GM21526 (cell line): ENCODE data around the gene UBE2H.
"Not testable (repeated sequence)": the region's sequence is repeated elsewhere in the genome, so short reads cannot be mapped to it uniquely, and the experiment has no call there.

Source experiments
- ATAC-seq: cut with Tn5 transposase; IDR thresholded peaks from one replicate; pipeline ENCODE4 v1.9.1; 2021; ENCODE audit warnings: moderate library complexity; ENCODE audit not compliant: unreplicated experiment, low FRiP score

Gene UBE2H

GRCh38 chr7:129875745-129876411, 76.9 kb downstream of the UBE2H start:
- ATAC-seq: no peak

GRCh38 chr7:129875160-129875559, 77.6 kb downstream of the UBE2H start:
- ATAC-seq: no peak

GRCh38 chr7:129874722-129875121, 78.0 kb downstream of the UBE2H start:
- ATAC-seq: no peak

GRCh38 chr7:129872054-129872453, 80.7 kb downstream of the UBE2H start:
- ATAC-seq: no peak

GRCh38 chr7:129870668-129871067, 82.1 kb downstream of the UBE2H start:
- ATAC-seq: no peak

- no peak for ATAC-seq
Observed at GRCh38 chr7:129866251-129866650, 86.5 kb downstream of the UBE2H start.

GRCh38 chr7:129865925-129866201, 86.9 kb downstream of the UBE2H start:
- ATAC-seq: no peak

- ATAC-seq: no peak
Observed at GRCh38 chr7:129865093-129865924, 87.5 kb downstream of the UBE2H start.

- ATAC-seq: not testable (repeated sequence)
Observed at GRCh38 chr7:129864676-129865075, 88.1 kb downstream of the UBE2H start.

- no peak for ATAC-seq
Observed at GRCh38 chr7:129864042-129864441, 88.7 kb downstream of the UBE2H start.

- no peak for ATAC-seq
Observed at GRCh38 chr7:129862682-129863081, 90.1 kb downstream of the UBE2H start.

GRCh38 chr7:129860784-129861183, 92.0 kb downstream of the UBE2H start:
- ATAC-seq: not testable (repeated sequence)

GRCh38 chr7:129859183-129859582, 93.6 kb downstream of the UBE2H start:
- no peak for ATAC-seq

- no peak for ATAC-seq
Observed at GRCh38 chr7:129858490-129858889, 94.3 kb downstream of the UBE2H start.

- ATAC-seq: no peak
Observed at GRCh38 chr7:129857313-129857712, 95.4 kb downstream of the UBE2H start.

GRCh38 chr7:129855935-129856717, 96.6 kb downstream of the UBE2H start:
- no peak for ATAC-seq

- ATAC-seq: no peak
Observed at GRCh38 chr7:129855234-129855673, 97.5 kb downstream of the UBE2H start.

- no peak for ATAC-seq
Observed at GRCh38 chr7:129854401-129854800, 98.4 kb downstream of the UBE2H start.

GRCh38 chr7:129853661-129854268, 99.0 kb downstream of the UBE2H start:
- ATAC-seq: no peak

- ATAC-seq: no peak
Observed at GRCh38 chr7:129851809-129852208, 101.0 kb downstream of the UBE2H start.

- no peak for ATAC-seq
Observed at GRCh38 chr7:129851174-129851573, 101.6 kb downstream of the UBE2H start.
